Liver (tissue), 9 donors: ENCODE results near the gene DNAJC9. TPM values are rescaled to one million over a fixed set of nuclear protein-coding genes. Genes with fewer than 3 reads are reported as not detected.

Experiments used
- DNase-seq: peaks from one replicate; pipeline ENCODE4 v3.0.0-alpha.2; 2017; ENCODE audit warnings: low spot score
- H3K27ac ChIP-seq, 2 donors: one replicate each; pipeline ENCODE4 v1.7.0; 2013; ENCODE audit warnings: inconsistent platforms in 2 of 2, low read length in 2 of 2, control low read depth in 1 of 2, low read depth in 1 of 2, mild to moderate bottlenecking in 1 of 2
- H3K27me3 ChIP-seq, 4 donors: one replicate each; pipeline versions ENCODE4 v1.6.1 to v1.7.0; 2013; ENCODE audit warnings: low read length in 3 of 4, inconsistent platforms in 1 of 4, mild to moderate bottlenecking in 1 of 4, moderate library complexity in 1 of 4; ENCODE audit not compliant: control insufficient read depth in 4 of 4, insufficient read depth in 4 of 4
- H3K36me3 ChIP-seq, 4 donors: one replicate each; pipeline versions ENCODE4 v1.6.1 to v1.7.0; 2013; ENCODE audit warnings: low read length in 3 of 4, mild to moderate bottlenecking in 3 of 4, low read depth in 1 of 4, moderate library complexity in 1 of 4; ENCODE audit not compliant: control insufficient read depth in 4 of 4, insufficient read depth in 3 of 4
- H3K4me1 ChIP-seq, 4 donors: one replicate each; pipeline versions ENCODE4 v1.6.1 to v1.7.0; 2013; ENCODE audit warnings: low read length in 3 of 4, mild to moderate bottlenecking in 3 of 4, moderate library complexity in 1 of 4; ENCODE audit not compliant: control insufficient read depth in 4 of 4, insufficient read depth in 4 of 4
- H3K4me3 ChIP-seq, 3 donors: one replicate each; pipeline versions ENCODE4 v1.6.1 to v1.7.0; 2013; ENCODE audit warnings: low read length in 3 of 3, control low read depth in 1 of 3, low read depth in 1 of 3, mild to moderate bottlenecking in 1 of 3
- H3K9ac ChIP-seq, 2 donors: one replicate each; pipeline ENCODE4 v1.7.0; 2013; ENCODE audit warnings: low read length in 2 of 2, mild to moderate bottlenecking in 2 of 2, moderate library complexity in 2 of 2, control low read depth in 1 of 2, low read depth in 1 of 2
- H3K9me3 ChIP-seq, 4 donors: one replicate each; pipeline versions ENCODE4 v1.6.1 to v1.7.0; 2013; ENCODE audit warnings: low read length in 3 of 4; ENCODE audit not compliant: control insufficient read depth in 4 of 4
- ATF3 ChIP-seq: IDR thresholded peaks from 2 replicates; pipeline ENCODE4 v1.6.1; 2016; ENCODE audit warnings: antibody characterized with exemption
- CTCF ChIP-seq: fragments of 150-350 bp; IDR thresholded peaks from 2 replicates; pipeline ENCODE4 v1.5.1; 2017; ENCODE audit warnings: improper control_type of control experiment, low read depth, low read length; ENCODE audit not compliant: missing input control
- EGR1 ChIP-seq, 2 donors: IDR thresholded peaks; 2 replicates each; pipeline ENCODE4 v1.6.1; 2016 to 2018; ENCODE audit warnings: antibody characterized with exemption in 2 of 2, low read depth in 2 of 2
- FOXA1 ChIP-seq: IDR thresholded peaks from 2 replicates; pipeline ENCODE4 v1.6.1; 2016; ENCODE audit warnings: antibody characterized with exemption
- FOXA2 ChIP-seq: IDR thresholded peaks from 2 replicates; pipeline ENCODE4 v1.6.1; 2016; ENCODE audit warnings: antibody characterized with exemption
- GABPA ChIP-seq, 2 donors: IDR thresholded peaks in 1 of 2; conservative IDR thresholded peaks in 1 of 2; 2 replicates each; pipeline ENCODE4 v1.6.1; 2016; ENCODE audit warnings: antibody characterized with exemption in 2 of 2, mild to moderate bottlenecking in 1 of 2, moderate library complexity in 1 of 2
- HNF4A ChIP-seq, 2 donors: conservative IDR thresholded peaks; 2 replicates each; pipeline ENCODE4 v1.6.1; 2016; ENCODE audit warnings: antibody characterized with exemption in 2 of 2, mild to moderate bottlenecking in 2 of 2
- HNF4G ChIP-seq: IDR thresholded peaks from 2 replicates; pipeline ENCODE4 v1.6.1; 2016; ENCODE audit warnings: antibody characterized with exemption
- JUND ChIP-seq, 2 donors: IDR thresholded peaks; 2 replicates each; pipeline ENCODE4 v1.6.1; 2016; ENCODE audit warnings: antibody characterized with exemption in 2 of 2
- NR2F2 ChIP-seq: IDR thresholded peaks from 2 replicates; pipeline ENCODE4 v1.6.1; 2016; ENCODE audit warnings: antibody characterized with exemption
- RAD21 ChIP-seq, 2 donors: IDR thresholded peaks; 2 replicates each; pipeline ENCODE4 v1.6.1; 2016; ENCODE audit warnings: antibody characterized with exemption in 2 of 2, mild to moderate bottlenecking in 2 of 2
- REST ChIP-seq: IDR thresholded peaks from 2 replicates; pipeline ENCODE4 v1.6.1; 2016; ENCODE audit warnings: antibody characterized with exemption, mild to moderate bottlenecking
- RXRA ChIP-seq, 2 donors: IDR thresholded peaks; 2 replicates each; pipeline ENCODE4 v1.6.1; 2017 to 2018; ENCODE audit warnings: antibody characterized with exemption in 2 of 2, mild to moderate bottlenecking in 1 of 2
- SP1 ChIP-seq: IDR thresholded peaks from 2 replicates; pipeline ENCODE4 v1.6.1; 2018; ENCODE audit warnings: antibody characterized with exemption, mild to moderate bottlenecking
- TAF1 ChIP-seq: conservative IDR thresholded peaks from 2 replicates; pipeline ENCODE4 v1.6.1; 2016; ENCODE audit warnings: antibody characterized with exemption, mild to moderate bottlenecking
- YY1 ChIP-seq: IDR thresholded peaks from 2 replicates; pipeline ENCODE4 v1.6.1; 2016; ENCODE audit warnings: antibody characterized with exemption, mild to moderate bottlenecking
- ZBTB33 ChIP-seq: IDR thresholded peaks from 2 replicates; pipeline ENCODE4 v1.6.1; 2016; ENCODE audit warnings: antibody characterized with exemption
- WGBS: extraction: QIAGEN DNeasy Blood & Tissue Kit; methylation state at CpG from one replicate; pipeline ENCODE4 v1.1.7; 2013; 5-methylcytosine and 5-hydroxymethylcytosine counted together
- polyA plus RNA-seq, 2 donors: library from polyadenylated mRNA; stranded (reverse) in 1 of 2; unstranded in 1 of 2; fragments of 200-250 nt in 1 of 2; fragments of >200 nt in 1 of 2; fragmentation: Nextera tagmentation in 1 of 2; extraction: Ambion mirVana in 1 of 2; gene quantifications; one replicate each; pipeline versions ENCODE4 v1.2.1 to v1.2.3, GENCODE V29; 2013 to 2015
- total RNA-seq, 2 donors: library from RNA; depleted of rRNA; stranded (reverse); fragments of >200 nt; gene quantifications; one replicate each; pipeline ENCODE4 v1.2.3, GENCODE V29; 2014
- donor health status: healthy.
- donor health status: healthy.
- donor health status: healthy.
- donor health status: healthy.
- donor health status: healthy.

Gene DNAJC9
- total and polyA plus RNA-seq, 4 donors, result 4.1 to 45.5 (median 9.9) TPM

GRCh38 chr10:73293461-73293860 lies 46.4 kb upstream of the DNAJC9 start:
- WGBS, result 85% methylated on average over 3 of the region's 3 CpGs
- no peak overlapping the region for H3K4me3 ChIP-seq
- H3K4me1 ChIP-seq, result no peaks in the 10 kb centered on the region
- no peaks in the 10 kb centered on the region for H3K27me3 ChIP-seq
- no peak overlapping the region for H3K9ac ChIP-seq
- no peak for DNase-seq
- H3K36me3 ChIP-seq, result no peaks in the 10 kb centered on the region
- H3K9me3 ChIP-seq, result no peaks in the 10 kb centered on the region
- no peak overlapping the region for H3K27ac ChIP-seq
- TF ChIP-seq SP1 (no peak), FOXA2 (no peak), RXRA (IDR thresholded peaks at IDR 0.05) (no peak), EGR1 (IDR thresholded peaks at IDR 0.05; ENCODE audit: low read depth in 2 of 2) (no peak), REST (no peak), RAD21 (IDR thresholded peaks at IDR 0.05) (no peak), GABPA (IDR thresholded peaks at IDR 0.05 in 1 of 2, conservative IDR thresholded peaks at IDR 0.05 in 1 of 2) (no peak), CTCF (no peak)

GRCh38 chr10:73289958-73290357 lies 42.9 kb upstream of the DNAJC9 start:
- Histone ChIP-seq H3K9ac (no peak overlapping the region), H3K4me3 (no peak overlapping the region), H3K4me1 (no peaks in the 10 kb centered on the region), H3K27ac (no peak overlapping the region), H3K27me3 (no peaks in the 10 kb centered on the region), H3K36me3 (no peaks in the 10 kb centered on the region), H3K9me3 (no peaks in the 10 kb centered on the region)
- TF ChIP-seq YY1 (no peak), SP1 (no peak), FOXA2 (no peak), FOXA1 (no peak), REST (no peak), ZBTB33 (no peak), RXRA (IDR thresholded peaks at IDR 0.05) (no peak), NR2F2 (no peak), HNF4G (no peak), TAF1 (no peak), EGR1 (IDR thresholded peaks at IDR 0.05; ENCODE audit: low read depth in 2 of 2) (no peak), HNF4A (conservative IDR thresholded peaks at IDR 0.05) (no peak), GABPA (IDR thresholded peaks at IDR 0.05 in 1 of 2, conservative IDR thresholded peaks at IDR 0.05 in 1 of 2) (no peak), JUND (IDR thresholded peaks at IDR 0.05) (no peak), ATF3 (no peak), CTCF (no peak)
- WGBS, result 99% methylated on average over 1 of the region's 1 CpG
- no peak for DNase-seq
